ENCODE data around the gene FOXP1.

Gene FOXP1

DNA sequence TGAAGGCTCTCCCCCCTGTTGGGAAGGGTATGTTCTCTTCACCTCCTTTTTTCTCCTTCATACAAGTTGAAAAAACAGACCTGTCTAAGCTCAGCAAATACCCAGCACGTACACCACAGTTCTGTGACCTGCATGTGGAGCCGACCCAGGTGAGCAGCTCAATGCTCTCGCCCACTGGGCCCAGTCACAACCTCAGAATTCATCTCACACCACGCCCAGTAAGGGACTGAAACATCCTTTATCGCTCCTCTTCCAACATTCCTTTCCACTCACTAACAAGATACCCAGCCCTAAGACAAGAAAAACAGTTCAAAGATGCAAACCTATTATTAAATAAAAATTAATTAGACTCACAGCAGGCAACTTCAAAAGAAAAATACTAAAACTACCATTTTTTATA lies 68.9 kb downstream of the FOXP1 start:
- in situ Hi-C loops (cut with MboI; ENCODE audit: low pct_unique_long_range_greater_than_20kb, low sequenced_read_pairs, unreplicated experiment): no loop called here
- no peak for DNase-seq (ENCODE audit: low spot score)
- no peak for TF ChIP-seq CTCF (IDR thresholded peaks at IDR 0.05; ENCODE audit: extremely low read depth, insufficient read depth, missing control alignments)

GRCh38 chr3:71513515-71513914 lies 70.0 kb downstream of the FOXP1 start:
- no peak for DNase-seq (ENCODE audit: low spot score)
- in situ Hi-C loops (cut with MboI; ENCODE audit: low pct_unique_long_range_greater_than_20kb, low sequenced_read_pairs, unreplicated experiment): no loop called here
- TF ChIP-seq CTCF (IDR thresholded peaks at IDR 0.05; ENCODE audit: extremely low read depth, insufficient read depth, missing control alignments): no peak

DNA sequence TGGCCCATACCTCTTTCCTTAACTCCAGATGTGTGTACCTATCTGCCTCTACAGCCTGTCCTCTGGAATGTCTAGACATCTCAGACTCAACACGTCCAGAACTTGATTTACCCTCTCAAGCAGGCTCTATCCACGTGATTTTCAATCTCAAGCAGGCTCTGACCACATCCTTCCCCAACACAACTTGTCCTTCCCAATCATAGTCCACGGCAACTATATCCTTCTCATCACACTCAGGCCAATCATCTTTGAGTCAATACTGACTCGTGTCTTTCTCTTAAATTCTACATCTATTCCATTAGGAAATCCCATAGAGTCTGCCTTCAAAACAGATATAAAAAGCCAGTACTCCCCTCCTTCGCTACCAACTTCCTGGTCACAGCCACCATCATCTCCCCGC lies 70.4 kb downstream of the FOXP1 start:
- no peak for DNase-seq (ENCODE audit: low spot score)
- in situ Hi-C loops (cut with MboI; ENCODE audit: low pct_unique_long_range_greater_than_20kb, low sequenced_read_pairs, unreplicated experiment): no loop called here
- no peak for TF ChIP-seq CTCF (IDR thresholded peaks at IDR 0.05; ENCODE audit: extremely low read depth, insufficient read depth, missing control alignments)

GRCh38 chr3:71512544-71512943 lies 71.0 kb downstream of the FOXP1 start:
- TF ChIP-seq CTCF (IDR thresholded peaks at IDR 0.05; ENCODE audit: extremely low read depth, insufficient read depth, missing control alignments): no peak
- in situ Hi-C loops (cut with MboI; ENCODE audit: low pct_unique_long_range_greater_than_20kb, low sequenced_read_pairs, unreplicated experiment): no loop called here
- no peak for DNase-seq (ENCODE audit: low spot score)

DNA sequence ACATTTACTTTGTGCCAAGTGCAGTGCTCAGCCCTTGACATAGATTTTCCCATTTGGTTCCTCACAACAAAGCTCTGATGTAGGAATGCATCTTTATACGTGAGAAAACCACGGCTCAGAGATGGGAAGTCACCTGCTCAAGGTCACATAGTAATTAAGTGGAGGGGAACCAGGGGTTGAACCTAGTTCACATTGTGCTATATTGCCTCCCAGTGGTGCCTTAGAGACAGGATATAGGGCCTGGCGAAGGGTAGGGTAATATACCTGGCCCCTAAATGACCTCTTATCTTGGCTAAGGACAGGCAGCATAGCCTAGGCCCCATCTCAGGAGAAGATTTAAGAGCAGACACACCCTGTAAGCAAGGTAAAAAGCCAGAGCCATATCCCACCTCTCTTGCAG lies 71.5 kb downstream of the FOXP1 start:
- TF ChIP-seq CTCF (IDR thresholded peaks at IDR 0.05; ENCODE audit: extremely low read depth, insufficient read depth, missing control alignments): peak; percentile 32
- DNase-seq (ENCODE audit: low spot score): peak; percentile 30

DNA sequence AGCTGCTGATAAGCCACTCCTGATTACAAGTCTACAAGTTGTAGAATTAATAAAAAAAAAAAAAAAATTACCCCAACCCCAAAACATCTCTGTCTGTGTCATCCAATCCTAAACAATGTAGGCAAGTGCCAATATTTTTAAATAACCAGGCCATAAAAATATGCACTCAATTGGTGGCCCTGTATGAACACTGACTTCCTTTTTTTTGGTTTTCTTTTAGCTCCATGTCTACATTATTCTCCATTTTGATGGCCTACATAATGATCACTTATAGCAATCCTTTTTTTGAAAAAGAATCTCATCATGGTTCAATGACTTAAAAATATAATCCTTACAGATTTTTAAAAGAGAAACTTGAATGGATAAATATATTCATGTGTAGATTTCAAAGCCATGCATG lies 72.1 kb downstream of the FOXP1 start:
- no peak for DNase-seq (ENCODE audit: low spot score)
- in situ Hi-C loops (cut with MboI; ENCODE audit: low pct_unique_long_range_greater_than_20kb, low sequenced_read_pairs, unreplicated experiment): no loop called here
- TF ChIP-seq CTCF (IDR thresholded peaks at IDR 0.05; ENCODE audit: extremely low read depth, insufficient read depth, missing control alignments): no peak

More for the DNA sequence above, 71.5 kb downstream of the FOXP1 start:
- in situ Hi-C loops (cut with MboI; ENCODE audit: low pct_unique_long_range_greater_than_20kb, low sequenced_read_pairs, unreplicated experiment): no loop called here

GRCh38 chr3:71511037-71511436 lies 72.5 kb downstream of the FOXP1 start:
- DNase-seq (ENCODE audit: low spot score): no peak
- TF ChIP-seq CTCF (IDR thresholded peaks at IDR 0.05; ENCODE audit: extremely low read depth, insufficient read depth, missing control alignments): no peak
- in situ Hi-C loops (cut with MboI; ENCODE audit: low pct_unique_long_range_greater_than_20kb, low sequenced_read_pairs, unreplicated experiment): no loop called here

All from GM13977 (cell line).